Left renal pelvis (tissue), 4 donors: Measurements from ENCODE around the gene ADAMTS4. TPM values are rescaled to one million over a fixed set of nuclear protein-coding genes. Genes with fewer than 3 reads are reported as not detected.
A peak's percentile ranks its signal among the peaks of the same experiment; 100 is the strongest.
"Not testable (repeated sequence)": the region's sequence is repeated elsewhere in the genome, so short reads cannot be mapped to it uniquely, and the experiment has no call there.

Experiments
- DNase-seq, 4 donors: peaks; one replicate each; pipeline ENCODE4 v3.0.0-alpha.2; 2013; ENCODE audit warnings: low read depth in 4 of 4, low spot score in 3 of 4
- polyA plus RNA-seq, 4 donors: library from polyadenylated mRNA; unstranded; fragments of 120-200 nt; gene quantifications; one replicate each; pipeline ENCODE4 v1.2.1, GENCODE V29; 2013; ENCODE audit not compliant: insufficient read length in 4 of 4

ADAMTS4 gene, protein sequence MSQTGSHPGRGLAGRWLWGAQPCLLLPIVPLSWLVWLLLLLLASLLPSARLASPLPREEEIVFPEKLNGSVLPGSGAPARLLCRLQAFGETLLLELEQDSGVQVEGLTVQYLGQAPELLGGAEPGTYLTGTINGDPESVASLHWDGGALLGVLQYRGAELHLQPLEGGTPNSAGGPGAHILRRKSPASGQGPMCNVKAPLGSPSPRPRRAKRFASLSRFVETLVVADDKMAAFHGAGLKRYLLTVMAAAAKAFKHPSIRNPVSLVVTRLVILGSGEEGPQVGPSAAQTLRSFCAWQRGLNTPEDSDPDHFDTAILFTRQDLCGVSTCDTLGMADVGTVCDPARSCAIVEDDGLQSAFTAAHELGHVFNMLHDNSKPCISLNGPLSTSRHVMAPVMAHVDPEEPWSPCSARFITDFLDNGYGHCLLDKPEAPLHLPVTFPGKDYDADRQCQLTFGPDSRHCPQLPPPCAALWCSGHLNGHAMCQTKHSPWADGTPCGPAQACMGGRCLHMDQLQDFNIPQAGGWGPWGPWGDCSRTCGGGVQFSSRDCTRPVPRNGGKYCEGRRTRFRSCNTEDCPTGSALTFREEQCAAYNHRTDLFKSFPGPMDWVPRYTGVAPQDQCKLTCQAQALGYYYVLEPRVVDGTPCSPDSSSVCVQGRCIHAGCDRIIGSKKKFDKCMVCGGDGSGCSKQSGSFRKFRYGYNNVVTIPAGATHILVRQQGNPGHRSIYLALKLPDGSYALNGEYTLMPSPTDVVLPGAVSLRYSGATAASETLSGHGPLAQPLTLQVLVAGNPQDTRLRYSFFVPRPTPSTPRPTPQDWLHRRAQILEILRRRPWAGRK
- polyA plus RNA-seq = 1 to 10 TPM in 1 of 4 donors, under 1 TPM in 3; 0.60 to 6.1 (median 0.79) TPM

- no peak for DNase-seq
These were observed at the start of gene ADAMTS4 for GRCh38 chr1:161198897-161199431. Gene ADAMTS4, minus strand, starts transcription at chr1:161199054. Its CDS starts 427 bp downstream, at chr1:161198627.

DNA sequence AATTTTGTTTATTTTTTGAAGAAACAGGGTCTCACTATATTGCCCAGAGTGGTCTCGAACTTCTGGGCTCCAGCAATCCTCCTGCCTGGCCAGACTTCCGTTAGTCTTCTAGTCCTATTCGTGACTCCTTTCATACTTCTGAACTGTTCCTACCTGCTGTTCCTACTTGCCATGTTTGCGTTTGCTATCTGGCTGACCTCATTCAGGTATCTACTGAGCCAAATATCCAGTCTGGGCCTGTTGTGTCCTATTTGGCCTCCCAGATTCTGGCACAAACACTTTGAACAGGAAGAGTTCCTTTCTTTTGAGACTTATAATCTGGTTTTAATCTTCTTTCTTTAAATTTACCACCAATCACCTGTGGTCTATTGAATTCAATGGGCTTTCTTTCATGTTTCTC is 46.0 kb upstream of the ADAMTS4 start:
- no peak for DNase-seq

GRCh38 chr1:161242313-161242712 is 43.5 kb upstream of the ADAMTS4 start:
- DNase-seq = no peak

GRCh38 chr1:161241682-161242081 is 42.8 kb upstream of the ADAMTS4 start:
- DNase-seq = no peak

DNA sequence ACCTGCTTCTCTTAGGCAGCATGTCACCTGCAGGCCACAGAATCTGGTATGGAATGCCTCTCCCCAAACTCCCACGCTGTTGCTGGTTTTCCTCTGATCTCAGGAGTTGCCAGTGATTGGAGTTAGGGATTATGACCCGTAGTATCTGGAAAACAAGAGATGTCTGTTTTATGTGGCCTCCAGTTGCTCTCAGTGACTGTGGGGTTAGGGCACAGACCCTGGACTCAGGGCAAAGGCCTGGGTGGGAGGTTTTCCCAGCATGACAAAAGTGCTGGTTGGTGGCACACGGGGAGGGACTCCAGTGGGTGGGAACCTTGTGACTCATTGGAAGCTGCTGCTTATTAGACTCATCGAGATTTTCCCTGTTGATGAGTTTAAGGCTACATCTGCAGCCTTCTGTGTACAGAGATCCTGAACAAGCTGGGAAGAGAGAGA is 39.2 kb upstream of the ADAMTS4 start, which contains the start of gene NR1I3:
Gene NR1I3 (minus strand): TSS at position 165 of the 435 bp plus-strand sequence. CDS start 1,638 bp downstream, outside the sequence.
- no peak for DNase-seq

GRCh38 chr1:161235957-161236775 is 37.3 kb upstream of the ADAMTS4 start:
- no peak for DNase-seq

- DNase-seq = no peak
These were observed 34.2 kb upstream of the ADAMTS4 start for GRCh38 chr1:161233102-161233501.

GRCh38 chr1:161230762-161231161 is 31.9 kb upstream of the ADAMTS4 start:
- DNase-seq = no peak

GRCh38 chr1:161229896-161230295 is 31.0 kb upstream of the ADAMTS4 start:
- DNase-seq = no peak

- DNase-seq = no peak
These were observed 29.2 kb upstream of the ADAMTS4 start for GRCh38 chr1:161228032-161228431.

DNA sequence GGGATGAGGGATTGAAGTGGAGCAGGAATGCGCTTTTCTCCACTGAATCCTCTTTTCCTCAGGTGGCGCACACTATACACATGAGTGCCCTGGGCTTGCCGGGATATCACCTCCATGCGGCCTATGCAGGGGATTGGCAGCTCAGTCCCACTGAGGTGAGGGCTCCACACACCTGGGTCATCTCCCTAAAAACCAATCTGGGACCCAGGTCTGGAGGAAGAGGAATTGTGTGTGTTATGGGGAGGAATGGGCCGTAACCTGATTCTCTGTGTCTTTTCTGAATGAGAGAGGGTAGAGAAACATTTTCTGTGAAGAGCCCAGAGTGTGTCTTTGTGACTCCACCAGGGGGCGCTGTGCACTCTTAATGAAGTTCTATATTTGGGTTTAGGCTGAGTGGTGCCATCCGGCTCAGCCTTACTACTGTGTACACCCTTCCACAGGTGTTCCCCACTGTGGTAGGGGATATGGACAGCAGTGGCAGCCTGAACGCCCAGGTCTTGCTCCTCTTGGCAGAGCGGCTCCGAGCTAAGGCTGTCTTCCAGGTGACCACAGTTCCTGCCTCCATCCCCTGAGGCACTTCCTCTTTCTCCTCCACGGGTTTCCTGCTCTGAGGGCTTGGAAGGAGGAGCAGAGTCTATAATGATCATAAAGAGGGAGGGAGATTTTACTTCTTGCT is 28.5 kb upstream of the ADAMTS4 start:
- peak in 1 of 4 donors; percentile 53 for DNase-seq

DNA sequence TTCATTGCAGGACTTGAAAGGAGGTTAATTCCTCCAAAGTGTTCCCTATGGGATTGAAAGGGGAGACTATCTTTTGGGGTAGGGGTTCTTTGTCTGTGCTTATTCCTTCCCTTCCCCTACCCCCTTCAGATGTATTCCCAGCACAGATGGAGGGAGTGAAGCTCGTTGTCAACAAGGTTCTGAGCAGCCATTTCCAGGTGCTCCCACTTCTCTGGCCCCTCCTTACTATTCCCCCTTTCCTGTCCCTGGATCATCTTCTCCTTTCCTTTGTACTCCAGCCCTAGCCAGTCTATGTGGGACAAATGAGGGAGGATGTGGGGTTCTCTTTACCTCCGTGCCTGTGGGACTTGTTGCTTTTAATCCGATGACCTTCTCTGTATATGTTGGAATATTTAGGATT is 27.9 kb upstream of the ADAMTS4 start:
- DNase-seq = no peak

DNA sequence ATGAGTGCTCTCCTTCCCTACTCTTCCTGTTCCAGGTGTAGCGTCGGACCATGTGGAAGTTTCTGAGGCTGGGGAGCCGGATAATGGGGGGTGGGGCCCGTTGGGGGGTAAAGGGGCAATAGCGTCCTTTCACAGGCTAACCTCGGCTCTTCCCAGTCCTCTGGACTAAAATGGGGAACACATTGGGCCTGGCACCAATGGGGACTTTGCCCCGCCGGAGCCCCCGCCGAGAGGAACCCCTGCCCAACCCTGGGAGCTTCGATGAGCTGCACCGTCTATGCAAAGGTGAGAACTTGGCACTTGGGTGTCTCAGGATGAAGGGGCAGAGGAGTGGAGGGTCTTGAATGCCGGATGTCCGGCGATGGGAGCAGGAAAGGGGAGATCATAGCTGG is 27.5 kb upstream of the ADAMTS4 start:
- DNase-seq = no peak

GRCh38 chr1:161225534-161226319 is 26.9 kb upstream of the ADAMTS4 start, which contains the start of gene TOMM40L:
Gene TOMM40L, plus strand, starts transcription at chr1:161226060. Its CDS starts 430 bp downstream, at chr1:161226490.
- DNase-seq = peak; percentile 89 to 95 (median 92)

- no peak for DNase-seq
These were observed 26.3 kb upstream of the ADAMTS4 start for GRCh38 chr1:161225178-161225533.

DNA sequence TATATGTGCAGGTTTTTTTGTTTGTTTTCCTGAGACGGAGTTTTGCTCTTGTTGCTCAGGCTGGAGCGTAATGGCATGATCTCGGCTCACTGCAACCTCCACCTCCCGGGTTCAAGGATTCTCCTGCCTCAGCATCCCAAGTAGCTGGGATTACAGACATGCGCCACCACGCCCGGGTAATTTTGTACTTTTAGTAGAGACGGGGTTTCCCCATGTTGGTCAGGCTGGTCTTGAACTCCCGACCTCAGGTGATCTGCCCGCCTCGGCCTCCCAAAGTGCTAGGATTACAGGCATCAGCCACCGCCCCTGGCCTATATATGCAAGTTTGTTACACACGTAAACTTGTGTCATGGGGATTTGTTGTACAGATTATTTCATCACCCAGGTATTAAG is 25.8 kb upstream of the ADAMTS4 start:
- not testable (repeated sequence) for DNase-seq

DNA sequence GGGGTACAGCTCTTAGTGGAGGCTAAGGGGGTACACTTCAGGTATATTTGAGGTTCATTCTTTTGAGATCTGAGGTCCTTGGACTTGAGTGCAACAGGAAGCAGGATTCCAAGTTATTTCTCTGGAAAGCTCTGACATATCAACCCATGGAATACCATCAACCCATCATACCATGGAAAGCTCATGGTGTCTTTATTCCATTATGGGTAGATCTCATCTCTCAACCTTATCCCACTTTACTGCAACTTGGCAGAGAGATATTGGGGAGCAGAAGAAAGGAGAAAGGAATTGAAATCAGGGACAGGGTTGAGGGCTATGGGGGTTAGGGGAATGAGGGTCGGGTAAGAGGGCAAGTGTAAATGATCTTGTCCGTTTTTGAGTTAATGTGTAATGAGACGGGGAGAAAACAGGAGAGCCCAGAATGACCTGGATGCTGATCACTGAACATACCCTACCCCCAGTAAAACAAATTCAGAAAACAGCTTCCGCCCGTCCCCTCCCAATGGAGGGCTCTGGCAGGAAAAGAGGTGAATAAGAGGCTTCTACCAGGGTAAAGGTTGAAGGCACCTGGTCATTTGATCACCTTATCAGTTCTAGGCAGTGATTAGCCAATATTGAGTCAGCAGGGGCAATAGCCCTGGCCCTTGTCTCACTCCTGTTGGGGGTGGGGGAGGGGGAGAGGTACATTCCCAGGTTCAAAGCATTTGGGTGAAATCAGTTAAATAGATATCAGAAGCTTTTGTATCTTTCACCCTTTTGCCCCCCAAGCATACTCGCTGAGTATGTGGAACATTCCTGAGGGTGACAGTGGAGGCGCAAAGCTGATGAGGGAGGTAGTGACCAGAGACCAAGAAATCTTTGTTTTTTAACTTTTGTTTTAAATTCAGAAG is 25.2 kb upstream of the ADAMTS4 start:
- no peak for DNase-seq
